ENCODE measurements around the gene NONO.

- TF ChIP-seq, protein P1, sequence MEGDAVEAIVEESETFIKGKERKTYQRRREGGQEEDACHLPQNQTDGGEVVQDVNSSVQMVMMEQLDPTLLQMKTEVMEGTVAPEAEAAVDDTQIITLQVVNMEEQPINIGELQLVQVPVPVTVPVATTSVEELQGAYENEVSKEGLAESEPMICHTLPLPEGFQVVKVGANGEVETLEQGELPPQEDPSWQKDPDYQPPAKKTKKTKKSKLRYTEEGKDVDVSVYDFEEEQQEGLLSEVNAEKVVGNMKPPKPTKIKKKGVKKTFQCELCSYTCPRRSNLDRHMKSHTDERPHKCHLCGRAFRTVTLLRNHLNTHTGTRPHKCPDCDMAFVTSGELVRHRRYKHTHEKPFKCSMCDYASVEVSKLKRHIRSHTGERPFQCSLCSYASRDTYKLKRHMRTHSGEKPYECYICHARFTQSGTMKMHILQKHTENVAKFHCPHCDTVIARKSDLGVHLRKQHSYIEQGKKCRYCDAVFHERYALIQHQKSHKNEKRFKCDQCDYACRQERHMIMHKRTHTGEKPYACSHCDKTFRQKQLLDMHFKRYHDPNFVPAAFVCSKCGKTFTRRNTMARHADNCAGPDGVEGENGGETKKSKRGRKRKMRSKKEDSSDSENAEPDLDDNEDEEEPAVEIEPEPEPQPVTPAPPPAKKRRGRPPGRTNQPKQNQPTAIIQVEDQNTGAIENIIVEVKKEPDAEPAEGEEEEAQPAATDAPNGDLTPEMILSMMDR (IDR thresholded peaks at IDR 0.05; ENCODE audit: poor library complexity) = no peak
- TF ChIP-seq EZH2 (IDR thresholded peaks at IDR 0.05; ENCODE audit: borderline replicate concordance) (no peak), EZH2phosphoT487 (IDR thresholded peaks at IDR 0.05; ENCODE audit: low read depth, severe bottlenecking, unreplicated experiment) (no peak)
Measured at GRCh38 chrX:71320126-71320525, 36.7 kb downstream of the NONO start.
